Measurements from ENCODE around the gene GRIK1.

GRCh38 chr21:29854795-29855194 is 85.0 kb downstream of the GRIK1 start:
- TF ChIP-seq EZH2 (IDR thresholded peaks at IDR 0.05; ENCODE audit: low read length) (no peak), CTCF (optimal IDR thresholded peaks at IDR 0.05 in 1 of 3, IDR thresholded peaks at IDR 0.05 in 1 of 3, conservative IDR thresholded peaks at IDR 0.05 in 1 of 3; ENCODE audit: extremely low read depth in 1 of 3, insufficient read depth in 2 of 3, low read length in 3 of 3) (no peak)

Data from keratinocyte (primary cell).